Stimulated activated naive CD8-positive, alpha-beta T cell treated with anti-CD3 and anti-CD28 coated beads, Interleukin-15, Interleukin-2, amounts not matched to agents 100 U/mL and 50 U/mL, for 24 hours (primary cell): ENCODE data around the gene GFRA1.
A peak's percentile ranks its signal among the peaks of the same experiment; 100 is the strongest.

Experiments used
- ATAC-seq: fragments of 150-1000 bp; cut with Tn5 transposase; one replicate; pipeline ENCODE4 v1.10.0; 2021
- DNase-seq: peaks from one replicate; pipeline ENCODE4 v3.0.0; 2021

Gene GFRA1

GRCh38 chr10:116159197-116159596 is 113.8 kb downstream of the GFRA1 start:
- ATAC-seq = no peak

GRCh38 chr10:116158036-116158435 is 115.0 kb downstream of the GFRA1 start:
- DNase-seq (no peak), ATAC-seq (no peak)

More at GRCh38 chr10:116159197-116159596, 113.8 kb downstream of the GFRA1 start:
- no peak for DNase-seq

DNA sequence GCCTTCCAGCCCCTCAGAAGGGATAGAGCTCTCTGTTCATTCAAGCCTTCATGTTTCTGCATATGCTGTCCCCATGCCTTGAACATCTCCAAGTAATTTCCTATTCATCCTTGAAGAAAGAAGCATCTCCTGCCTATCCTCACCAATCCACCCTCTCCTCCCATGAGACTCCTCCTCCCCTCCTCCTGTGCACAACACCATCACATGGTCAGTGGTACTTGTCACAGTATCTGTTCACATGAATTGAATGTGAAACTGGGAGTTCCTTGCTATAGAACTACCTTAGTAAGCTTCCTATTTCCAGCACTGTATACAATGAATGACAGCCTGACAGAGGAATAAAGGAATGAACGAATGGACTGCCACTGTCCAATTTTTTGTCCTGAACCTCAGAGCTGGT is 115.5 kb downstream of the GFRA1 start:
- DNase-seq = no peak

GRCh38 chr10:116156819-116157218 is 116.2 kb downstream of the GFRA1 start:
- ATAC-seq (no peak), DNase-seq (no peak)

More for the DNA sequence above, 115.5 kb downstream of the GFRA1 start:
- no peak for ATAC-seq

DNA sequence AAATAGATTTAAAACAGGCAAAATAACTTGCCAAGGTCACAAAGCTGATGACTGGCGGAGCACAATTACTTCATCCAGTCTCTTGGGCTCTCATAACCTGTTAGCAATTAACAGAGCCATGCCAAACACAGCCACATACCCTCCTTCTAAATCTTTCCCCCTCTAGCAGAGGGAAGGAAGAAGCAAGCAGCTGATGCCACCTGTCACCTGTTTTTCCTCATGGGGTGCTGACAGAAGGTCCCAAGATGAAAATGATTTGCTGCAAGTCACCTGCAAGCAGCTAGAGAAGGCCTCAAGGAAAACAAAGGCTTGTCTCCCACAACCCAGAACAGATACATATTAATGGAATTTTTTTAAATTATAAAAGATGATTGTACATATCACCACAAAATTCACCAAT is 117.8 kb downstream of the GFRA1 start:
- DNase-seq (no peak), ATAC-seq (no peak)

DNA sequence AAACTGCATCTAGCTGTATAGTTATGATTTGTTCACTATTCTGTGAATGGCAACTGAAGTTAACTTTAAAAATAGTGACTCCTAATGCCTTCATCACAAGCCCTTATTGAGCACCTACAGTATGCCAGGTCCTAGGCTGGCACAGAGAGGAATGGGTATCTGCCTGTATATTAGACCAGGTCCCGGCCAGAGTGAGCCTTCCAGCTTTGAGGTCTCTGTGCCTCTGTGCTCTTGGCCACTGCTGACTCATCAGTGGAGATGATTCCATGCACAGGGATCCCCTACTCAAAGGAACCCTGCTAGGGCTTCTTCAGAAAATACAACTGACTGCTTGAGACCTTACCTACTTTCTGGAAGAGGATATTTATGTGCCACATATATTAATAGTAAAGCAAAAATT is 118.4 kb downstream of the GFRA1 start:
- DNase-seq (no peak), ATAC-seq (no peak)

DNA sequence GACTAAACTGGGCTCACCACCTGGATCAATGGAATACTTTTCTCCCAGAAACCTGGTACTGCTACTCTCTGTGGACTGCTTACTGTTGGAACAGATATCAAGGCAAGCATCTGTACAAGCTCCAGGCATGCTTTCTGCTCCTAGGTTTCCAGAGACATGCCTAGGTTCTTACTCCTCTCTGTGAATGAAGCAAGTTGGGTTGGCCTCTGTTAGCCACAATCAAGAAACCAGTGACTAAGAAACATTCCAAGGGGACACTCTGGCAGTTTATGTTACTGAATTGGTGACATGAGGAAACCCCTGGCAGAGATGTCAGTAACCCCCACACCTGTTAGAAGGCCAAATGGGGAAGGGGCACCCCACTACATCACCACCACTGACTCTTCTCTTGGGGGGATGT is 121.9 kb downstream of the GFRA1 start:
- no peak for ATAC-seq
- no peak for DNase-seq

DNA sequence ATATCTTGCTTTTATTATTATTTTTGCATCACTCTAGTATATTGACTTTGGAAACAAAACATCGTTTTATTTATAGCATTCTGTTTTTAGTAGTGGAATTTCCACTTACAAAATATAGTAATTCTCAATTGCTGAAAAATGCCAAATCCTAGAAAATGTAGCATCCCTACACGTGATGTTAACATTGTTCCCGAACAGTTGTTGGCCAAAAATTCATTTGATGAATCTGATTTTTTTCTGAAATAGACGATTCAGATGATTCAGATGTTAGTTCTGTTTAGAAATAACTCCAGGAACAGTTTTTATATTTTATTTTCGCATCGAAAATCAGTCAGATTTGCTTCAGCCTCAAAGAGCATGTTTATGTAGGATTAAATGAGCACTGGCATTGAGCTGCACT is 122.4 kb downstream of the GFRA1 start:
- no peak for DNase-seq
- no peak for ATAC-seq

GRCh38 chr10:116147147-116147905 is 125.7 kb downstream of the GFRA1 start:
- ATAC-seq = peak; percentile 74
- peak; percentile 17 for DNase-seq

- DNase-seq (no peak), ATAC-seq (no peak)
These were observed 126.5 kb downstream of the GFRA1 start for GRCh38 chr10:116146372-116147140.

DNA sequence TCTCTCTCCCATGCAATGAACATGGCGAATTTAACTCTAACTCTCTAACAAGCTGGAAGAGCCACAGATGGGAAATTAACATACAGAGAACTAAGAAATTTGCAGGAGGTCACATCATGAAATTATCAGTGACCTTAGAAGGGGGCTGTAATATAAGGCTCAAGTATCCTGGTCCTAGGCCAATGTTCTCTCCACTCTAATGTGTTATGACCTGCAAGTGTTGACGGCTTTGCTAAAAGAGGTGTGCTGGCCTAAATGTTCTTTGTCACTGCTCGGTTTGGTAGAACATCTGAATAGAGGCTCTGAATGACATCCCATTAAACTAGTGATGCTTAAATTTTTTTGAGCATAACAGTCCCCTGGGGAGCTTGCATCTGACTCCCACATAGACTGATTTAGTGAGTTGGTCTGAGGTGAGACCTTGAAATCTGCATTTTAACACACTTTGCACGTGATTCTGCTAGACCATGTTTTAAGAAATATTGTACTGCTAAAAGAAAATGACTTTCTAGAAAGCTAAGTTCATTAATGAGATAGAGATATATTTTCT is 129.3 kb downstream of the GFRA1 start:
- no peak for DNase-seq
- ATAC-seq = no peak

GRCh38 chr10:116141855-116142254 is 131.2 kb downstream of the GFRA1 start:
- ATAC-seq (no peak), DNase-seq (no peak)

DNA sequence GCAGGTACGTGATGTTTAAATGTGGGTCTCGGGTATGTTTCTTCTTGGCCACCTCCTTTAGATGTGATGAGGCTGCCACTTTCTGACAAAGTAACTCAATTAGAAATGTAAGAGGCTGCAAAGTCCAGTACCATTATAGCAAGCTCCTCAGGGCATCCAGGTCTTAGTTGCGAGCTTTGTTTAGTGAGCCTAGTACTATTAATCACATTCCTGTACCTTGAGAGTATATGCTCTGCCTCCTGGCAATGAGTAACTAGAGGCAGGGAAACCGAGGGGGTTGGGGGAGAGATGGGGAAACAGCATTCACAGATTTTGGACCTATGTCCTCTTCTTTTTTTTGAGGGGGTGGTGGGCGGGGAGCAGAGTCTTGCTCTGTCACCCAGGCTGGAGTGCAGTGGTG is 131.8 kb downstream of the GFRA1 start:
- ATAC-seq = no peak
- no peak for DNase-seq

DNA sequence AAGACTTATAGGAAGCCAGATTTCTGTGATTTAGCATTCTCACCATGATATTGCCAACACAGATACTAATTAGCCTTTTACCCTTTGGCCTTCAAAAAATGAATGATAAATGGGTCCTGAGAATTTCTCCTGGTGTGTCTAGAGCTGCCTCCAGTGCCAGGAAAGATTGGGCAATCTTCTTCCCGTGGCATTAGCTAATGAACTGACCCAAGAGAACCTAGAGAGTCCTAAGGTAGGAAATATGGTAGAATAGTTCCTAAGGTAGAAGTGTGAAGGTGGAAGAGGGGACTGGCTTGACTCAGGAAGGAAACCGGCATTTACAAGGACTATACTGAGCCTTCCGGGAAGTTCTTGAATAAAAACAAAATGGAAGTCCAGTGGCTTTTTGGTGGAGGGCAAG is 133.1 kb downstream of the GFRA1 start:
- no peak for DNase-seq
- ATAC-seq = no peak

- ATAC-seq (no peak), DNase-seq (no peak)
These were observed 134.1 kb downstream of the GFRA1 start for GRCh38 chr10:116138897-116139296.

DNA sequence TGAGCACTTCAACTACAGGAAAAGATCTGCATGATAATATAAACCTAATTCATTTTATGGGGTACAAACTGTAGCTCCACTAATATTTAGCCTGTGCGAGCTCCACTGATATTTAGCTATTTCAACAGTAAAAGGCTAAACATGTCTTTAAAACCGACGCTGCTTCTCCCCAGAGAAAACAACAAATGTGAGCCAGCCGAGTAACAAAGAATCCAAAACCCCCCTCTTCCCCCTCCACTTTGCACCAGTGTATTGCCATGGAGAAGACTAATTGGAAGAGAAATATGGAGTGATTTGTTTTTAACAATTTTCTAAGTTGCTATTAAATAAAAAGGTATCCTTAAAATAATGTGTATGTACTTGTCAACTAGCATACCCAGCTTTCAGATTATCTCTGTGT is 136.7 kb downstream of the GFRA1 start:
- ATAC-seq (no peak), DNase-seq (no peak)

GRCh38 chr10:116134322-116134721 is 138.7 kb downstream of the GFRA1 start:
- no peak for ATAC-seq
- DNase-seq = no peak

- DNase-seq (no peak), ATAC-seq (no peak)
These were observed 139.4 kb downstream of the GFRA1 start for GRCh38 chr10:116133634-116134033.

- ATAC-seq (no peak), DNase-seq (no peak)
These were observed 140.1 kb downstream of the GFRA1 start for GRCh38 chr10:116132780-116133399.

DNA sequence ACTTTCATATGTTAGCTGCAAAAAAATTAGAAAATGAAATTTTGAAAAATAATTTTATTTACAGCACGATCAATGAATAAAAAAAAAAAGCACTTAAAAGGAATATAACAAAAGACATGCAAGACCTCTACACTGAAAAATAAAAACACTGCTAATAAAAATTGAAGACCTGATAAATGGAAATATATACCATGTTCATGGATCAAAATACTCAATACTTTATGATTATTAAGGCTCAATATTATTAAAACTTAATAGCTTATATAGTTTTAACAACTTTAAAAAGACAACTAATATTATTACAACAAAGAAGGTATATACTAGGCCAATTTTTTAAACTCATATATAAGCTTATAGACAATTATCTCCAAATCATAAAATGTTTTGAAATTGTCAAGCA is 143.0 kb downstream of the GFRA1 start:
- DNase-seq (no peak), ATAC-seq (no peak)

- no peak for DNase-seq
- no peak for ATAC-seq
These were observed 145.9 kb downstream of the GFRA1 start for GRCh38 chr10:116126954-116127695.

GRCh38 chr10:116126239-116126638 is 146.8 kb downstream of the GFRA1 start:
- DNase-seq (no peak), ATAC-seq (no peak)
